Bone marrow (tissue), 2 donors: ENCODE data around the gene BID.
"Not testable (repeated sequence)": the region's sequence is repeated elsewhere in the genome, so short reads cannot be mapped to it uniquely, and the experiment has no call there.

Experiments used
- DNase-seq, 2 donors: peaks; one replicate each; lab custom pipeline; 2025; lab: John Stamatoyannopoulos, UW

The BID gene

GRCh38 chr22:17703811-17704210 is 70.5 kb downstream of the BID start:
- DNase-seq = no peak

GRCh38 chr22:17700778-17701177 is 73.5 kb downstream of the BID start:
- no peak for DNase-seq

DNA sequence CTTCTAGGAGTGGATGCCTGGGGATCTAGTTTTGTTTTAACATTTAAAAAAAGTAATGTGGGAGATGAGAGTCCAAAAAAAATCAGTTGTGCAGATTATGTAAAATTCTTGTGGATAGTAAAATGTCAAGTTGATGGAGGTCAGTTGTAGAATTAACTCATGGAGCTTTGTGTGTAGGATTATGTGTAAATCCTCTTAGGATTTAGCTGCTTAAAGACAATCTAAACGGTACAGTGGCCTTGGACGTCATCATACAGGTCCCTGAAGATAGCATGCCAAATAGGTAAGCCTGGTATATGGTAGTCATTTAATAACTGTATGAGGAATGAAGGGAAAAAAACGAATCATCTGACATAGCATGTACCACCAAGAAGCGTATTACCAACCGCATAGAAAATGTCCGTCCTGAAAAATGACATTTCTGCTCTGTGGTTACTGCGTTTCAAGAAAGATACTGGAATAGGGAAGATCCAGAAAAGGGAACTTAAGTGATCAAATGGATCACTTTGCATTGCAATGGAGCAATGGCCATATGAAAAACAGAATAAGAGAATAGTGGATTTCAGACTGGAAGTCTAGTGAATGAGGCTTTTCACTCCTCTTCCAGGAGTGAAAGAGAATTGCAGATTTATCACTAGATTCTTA is 74.5 kb downstream of the BID start:
- no peak for DNase-seq

- DNase-seq = no peak
Observed at GRCh38 chr22:17698948-17699347, 75.3 kb downstream of the BID start.

- DNase-seq = not testable (repeated sequence)
Observed at GRCh38 chr22:17698276-17698675, 76.0 kb downstream of the BID start.

DNA sequence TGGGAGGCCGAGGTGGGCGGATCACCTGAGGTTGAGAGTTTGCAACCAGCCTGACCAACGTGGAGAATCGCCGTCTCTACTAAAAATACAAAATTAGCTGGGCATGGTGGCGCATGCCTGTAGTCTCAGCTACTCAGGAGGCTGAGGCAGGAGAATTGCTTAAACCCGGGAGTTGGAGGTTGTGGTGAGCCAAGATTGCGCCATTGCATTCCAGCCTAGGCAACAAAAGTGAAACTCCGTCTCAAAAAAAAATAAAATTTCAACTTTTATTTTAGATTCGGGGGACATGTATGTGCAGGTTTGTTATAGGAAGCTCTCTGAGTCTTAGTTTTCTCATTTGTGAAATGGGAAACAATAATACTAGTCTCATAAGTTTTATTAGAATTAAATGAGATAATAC is 77.1 kb downstream of the BID start:
- DNase-seq = not testable (repeated sequence)

DNA sequence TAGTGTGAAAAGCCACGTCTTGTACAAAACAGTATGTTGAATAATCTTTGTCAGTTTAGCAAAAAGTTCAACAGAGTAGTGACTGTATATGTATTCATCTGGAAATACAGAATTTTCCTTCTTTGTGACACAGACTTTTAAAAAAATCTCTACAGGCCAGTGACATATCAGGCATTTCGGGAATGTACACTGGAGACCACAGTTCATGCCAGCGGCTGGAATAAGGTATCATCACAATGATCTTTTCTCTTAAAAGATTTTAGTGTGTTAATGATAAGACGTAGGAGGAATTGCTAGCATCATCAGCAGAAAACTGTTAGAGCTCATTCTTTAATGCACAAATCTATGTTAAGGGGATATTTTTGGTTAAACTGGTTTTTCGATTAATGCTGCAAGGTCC is 78.3 kb downstream of the BID start:
- no peak for DNase-seq

DNA sequence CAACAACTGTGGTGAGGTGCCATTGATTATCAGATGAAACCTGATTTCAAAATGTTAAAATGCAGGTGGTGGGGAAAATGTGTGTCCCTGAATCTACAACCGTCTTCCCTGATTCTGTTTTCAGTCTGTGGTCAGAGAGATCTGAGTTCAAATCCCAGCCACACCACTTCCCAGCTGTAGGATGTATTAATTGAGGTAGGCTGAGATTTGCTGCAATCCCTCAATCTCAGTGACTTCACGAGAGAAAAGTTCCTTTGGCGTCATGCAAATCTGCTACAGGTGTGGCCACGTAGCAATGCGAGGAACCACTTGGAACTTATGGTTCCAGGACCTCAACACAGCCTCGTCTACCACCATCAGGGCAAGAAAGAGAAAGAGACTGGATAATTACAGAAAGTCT is 79.5 kb downstream of the BID start:
- no peak for DNase-seq

GRCh38 chr22:17694193-17694592 is 80.1 kb downstream of the BID start:
- DNase-seq = no peak

DNA sequence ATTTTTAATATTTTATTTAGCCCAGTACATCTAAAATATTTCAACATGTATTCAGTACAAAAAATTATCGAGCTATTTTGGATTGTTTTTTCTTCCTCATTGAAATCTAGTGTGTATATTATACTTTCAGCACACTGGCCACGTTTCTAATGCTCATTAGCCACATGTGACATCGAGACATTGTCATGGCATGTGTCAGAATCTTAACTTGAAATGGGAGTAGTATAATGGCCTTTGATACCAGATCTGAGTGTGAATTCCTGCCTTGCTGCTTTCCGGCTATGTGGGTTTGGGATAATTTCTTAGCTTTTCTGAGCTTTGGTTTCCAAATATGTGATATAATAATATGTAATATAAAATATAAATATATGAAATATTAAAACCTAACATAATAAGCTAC is 81.4 kb downstream of the BID start:
- no peak for DNase-seq

DNA sequence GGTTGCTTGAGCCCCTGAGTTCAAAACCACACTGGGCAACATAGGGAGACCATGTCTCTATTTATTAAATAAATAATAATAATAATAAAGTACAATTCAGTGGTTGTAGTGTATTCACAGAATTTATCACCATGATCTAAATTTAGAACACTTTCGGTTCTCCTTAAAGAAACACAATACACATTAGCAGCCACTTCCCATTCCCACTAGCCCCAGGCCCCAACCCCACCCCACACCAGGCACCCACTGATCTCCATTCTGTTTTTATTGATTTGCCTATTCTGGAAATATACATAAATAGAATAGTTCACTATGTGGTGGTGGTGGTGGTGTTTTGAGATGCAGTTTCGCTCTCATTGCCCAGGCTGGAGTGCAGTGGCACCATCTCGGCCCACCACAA is 90.0 kb downstream of the BID start:
- no peak for DNase-seq
